ENCODE results near the gene SLC5A11. TPM values are rescaled to one million over a fixed set of nuclear protein-coding genes. Genes with fewer than 3 reads are reported as not detected.
A peak's percentile ranks its signal among the peaks of the same experiment; 100 is the strongest.
"Not testable (repeated sequence)": the region's sequence is repeated elsewhere in the genome, so short reads cannot be mapped to it uniquely, and the experiment has no call there.

Gene SLC5A11
- polyA plus RNA-seq, 3 donors: 0.60 TPM; not detected in 2

DNA sequence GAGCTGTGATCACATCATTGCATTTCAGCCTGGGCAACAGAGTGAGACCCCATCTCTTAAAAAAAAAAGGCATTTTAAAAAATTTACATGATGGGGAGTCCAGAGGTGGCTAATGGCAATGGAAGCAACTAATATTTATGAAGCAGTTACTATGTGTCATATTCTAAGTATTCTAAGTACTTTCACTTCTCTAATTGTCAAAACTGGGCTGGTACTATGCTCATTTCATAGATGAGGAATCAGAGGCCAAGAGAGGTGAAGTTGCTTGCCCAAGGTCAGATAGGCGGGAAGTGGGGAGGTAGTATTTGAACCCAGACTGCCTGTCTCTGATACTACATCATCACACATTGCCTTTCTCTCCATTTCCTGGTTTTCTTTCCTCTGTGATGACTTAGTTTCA is 50.7 kb downstream of the SLC5A11 start:
- no peak overlapping the region for H3K9ac ChIP-seq (ENCODE audit: insufficient read depth, low read length, poor library complexity, severe bottlenecking)
- H3K27me3 ChIP-seq (ENCODE audit: control insufficient read depth in 2 of 2, insufficient read depth in 2 of 2, low read length in 2 of 2): no peaks in the 10 kb centered on the region

DNA sequence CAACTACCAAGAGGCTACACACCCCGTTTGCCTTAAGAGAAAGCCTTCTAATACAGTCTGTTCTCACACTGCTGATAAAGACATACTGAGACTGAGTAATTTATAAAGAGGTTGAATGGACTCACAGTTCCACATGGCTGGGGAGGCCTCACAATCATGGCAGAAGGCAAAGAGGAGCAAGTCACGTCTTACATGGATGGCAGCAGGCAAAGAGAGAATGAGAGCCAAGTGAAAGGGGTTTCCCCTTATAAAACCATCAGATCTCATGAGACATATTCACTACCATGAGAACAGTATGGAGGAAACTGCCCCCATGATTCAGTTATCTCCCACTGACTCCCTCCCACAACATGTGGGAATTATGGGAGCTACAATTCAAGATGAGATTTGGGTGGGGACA is 51.8 kb downstream of the SLC5A11 start:
- H3K9me3 ChIP-seq (replicated peaks in 1 of 2; ENCODE audit: control insufficient read depth in 1 of 2, insufficient read depth in 1 of 2, low read length in 2 of 2); H3K4me3 Mint-ChIP-seq; DNase-seq; H3K27me3 ChIP-seq (ENCODE audit: control insufficient read depth in 2 of 2, insufficient read depth in 2 of 2, low read length in 2 of 2); H3K4me1 Mint-ChIP-seq; H3K9ac ChIP-seq (ENCODE audit: insufficient read depth, low read length, poor library complexity, severe bottlenecking); H3K4me3 ChIP-seq (replicated peaks in 1 of 3; ENCODE audit: low read depth in 2 of 3, low read length in 3 of 3); H2AFZ ChIP-seq (ENCODE audit: insufficient read depth, low read depth, low read length, poor library complexity, severe bottlenecking); H3K4me1 ChIP-seq (ENCODE audit: control insufficient read depth in 1 of 2, insufficient read depth in 2 of 2, low read length in 2 of 2); H3K27ac ChIP-seq (ENCODE audit: low read depth in 1 of 2, low read length in 2 of 2); H3K79me2 ChIP-seq (ENCODE audit: insufficient read depth, low read length); H3K36me3 ChIP-seq (replicated peaks in 1 of 2; ENCODE audit: control insufficient read depth in 1 of 2, insufficient read depth in 2 of 2, low read length in 2 of 2); H3K36me3 Mint-ChIP-seq; H3K9me3 Mint-ChIP-seq; H3K4me2 ChIP-seq (replicated peaks; ENCODE audit: extremely low read depth, low read length, poor library complexity, severe bottlenecking); intact Hi-C loops (cut with micrococcal nuclease); H3K27ac Mint-ChIP-seq; H4K20me1 ChIP-seq (ENCODE audit: insufficient read depth, low read length): not testable (repeated sequence)
- no CpG with 5 or more reads among the region's 2 CpGs for WGBS (ENCODE audit: insufficient coverage)
- H3K27me3 Mint-ChIP-seq (ENCODE audit: low read depth in 3 of 3): peaks cover 2 to 15% (median 12%) of the 10 kb centered on the region in 3 donors

More for the DNA sequence above, 50.7 kb downstream of the SLC5A11 start:
- Histone ChIP-seq H2AFZ (ENCODE audit: insufficient read depth, low read depth, low read length, poor library complexity, severe bottlenecking) (no peak overlapping the region), H3K27ac (ENCODE audit: low read depth in 1 of 2, low read length in 2 of 2) (no peak overlapping the region), H3K4me1 (ENCODE audit: control insufficient read depth in 1 of 2, insufficient read depth in 2 of 2, low read length in 2 of 2) (no peaks in the 10 kb centered on the region), H3K4me3 (replicated peaks in 1 of 3; ENCODE audit: low read depth in 2 of 3, low read length in 3 of 3) (no peak overlapping the region), H3K79me2 (ENCODE audit: insufficient read depth, low read length) (no peaks in the 10 kb centered on the region), H3K4me2 (replicated peaks; ENCODE audit: extremely low read depth, low read length, poor library complexity, severe bottlenecking) (no peak overlapping the region), H4K20me1 (ENCODE audit: insufficient read depth, low read length) (no peaks in the 10 kb centered on the region), H3K9me3 (replicated peaks in 1 of 2; ENCODE audit: control insufficient read depth in 1 of 2, insufficient read depth in 1 of 2, low read length in 2 of 2) (no peaks in the 10 kb centered on the region), H3K36me3 (replicated peaks in 1 of 2; ENCODE audit: control insufficient read depth in 1 of 2, insufficient read depth in 2 of 2, low read length in 2 of 2) (no peaks in the 10 kb centered on the region)
- peaks cover 0 to 6% (median 0%) of the 10 kb centered on the region in 7 donors for H3K9me3 Mint-ChIP-seq
- H3K4me3 Mint-ChIP-seq: no peak overlapping the region
- no CpG with 5 or more reads among the region's 1 CpG for WGBS (ENCODE audit: insufficient coverage)
- intact Hi-C loops (cut with micrococcal nuclease): no loop called here
- H3K27me3 Mint-ChIP-seq (ENCODE audit: low read depth in 3 of 3): peaks cover 2 to 10% (median 8%) of the 10 kb centered on the region in 3 donors
- peaks cover 5% of the 10 kb centered on the region for H3K4me1 Mint-ChIP-seq
- no peak overlapping the region for H3K27ac Mint-ChIP-seq
- TF ChIP-seq, protein P1, sequence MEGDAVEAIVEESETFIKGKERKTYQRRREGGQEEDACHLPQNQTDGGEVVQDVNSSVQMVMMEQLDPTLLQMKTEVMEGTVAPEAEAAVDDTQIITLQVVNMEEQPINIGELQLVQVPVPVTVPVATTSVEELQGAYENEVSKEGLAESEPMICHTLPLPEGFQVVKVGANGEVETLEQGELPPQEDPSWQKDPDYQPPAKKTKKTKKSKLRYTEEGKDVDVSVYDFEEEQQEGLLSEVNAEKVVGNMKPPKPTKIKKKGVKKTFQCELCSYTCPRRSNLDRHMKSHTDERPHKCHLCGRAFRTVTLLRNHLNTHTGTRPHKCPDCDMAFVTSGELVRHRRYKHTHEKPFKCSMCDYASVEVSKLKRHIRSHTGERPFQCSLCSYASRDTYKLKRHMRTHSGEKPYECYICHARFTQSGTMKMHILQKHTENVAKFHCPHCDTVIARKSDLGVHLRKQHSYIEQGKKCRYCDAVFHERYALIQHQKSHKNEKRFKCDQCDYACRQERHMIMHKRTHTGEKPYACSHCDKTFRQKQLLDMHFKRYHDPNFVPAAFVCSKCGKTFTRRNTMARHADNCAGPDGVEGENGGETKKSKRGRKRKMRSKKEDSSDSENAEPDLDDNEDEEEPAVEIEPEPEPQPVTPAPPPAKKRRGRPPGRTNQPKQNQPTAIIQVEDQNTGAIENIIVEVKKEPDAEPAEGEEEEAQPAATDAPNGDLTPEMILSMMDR (IDR thresholded peaks at IDR 0.05): no peak
- H3K36me3 Mint-ChIP-seq: no peaks in the 10 kb centered on the region
- peak; percentile 13 to 27 (median 17) for DNase-seq
